K562 (cell line): ENCODE data around the gene HYAL3. TPM values are rescaled to one million over a fixed set of nuclear protein-coding genes. Genes with fewer than 3 reads are reported as not detected.

ENCODE experiments used
- ELF4 ChIP-seq: fragments of 450-650 bp; formaldehyde crosslinking; IDR thresholded peaks from 2 replicates; pipeline ENCODE4 v1.4.0; 2022; ENCODE audit warnings: missing genetic modification characterization
- MTA3 ChIP-seq: fragments of 450-650 bp; formaldehyde crosslinking; IDR thresholded peaks from 2 replicates; pipeline ENCODE4 v1.6.1; 2017; ENCODE audit warnings: mild to moderate bottlenecking, borderline replicate concordance
- NR2C1 ChIP-seq, 2 experiments: fragments of 450-650 bp; IDR thresholded peaks; 2 replicates each; pipeline ENCODE4 v1.6.1; 2017; ENCODE audit warnings: mild to moderate bottlenecking in 2 of 2, antibody characterized with exemption in 1 of 2, inconsistent platforms in 1 of 2, missing compliant biosample characterization in 1 of 2, missing genetic modification characterization in 1 of 2
- RNF219 ChIP-seq: fragments of 250-450 bp; sonication (Bioruptor Pico); IDR thresholded peaks from 2 replicates; pipeline ENCODE4 v1.5.0; 2022; ENCODE audit warnings: mild to moderate bottlenecking
- ZC3H11A ChIP-seq: IDR thresholded peaks from 2 replicates; pipeline ENCODE4 v1.6.1; 2012; ENCODE audit warnings: low read depth, low read length, improper control_type of control experiment
- ZMIZ1 ChIP-seq, 2 experiments: fragments of 150-350 bp in 1 of 2; IDR thresholded peaks; 2 replicates each; pipeline ENCODE4 v1.6.1; 2012 to 2016; ENCODE audit warnings: low read depth in 2 of 2, low read length in 2 of 2, mild to moderate bottlenecking in 1 of 2, moderate library complexity in 1 of 2
- ZNF444 ChIP-seq: fragments of 250-450 bp; sonication (Bioruptor Pico); IDR thresholded peaks from 2 replicates; pipeline ENCODE4 v1.4.0; 2020; ENCODE audit warnings: mild to moderate bottlenecking, moderate library complexity
- polyA plus RNA-seq, 8 experiments: library from polyadenylated mRNA; depleted of rRNA in 4 of 8; stranded (reverse) in 5 of 8; unstranded in 3 of 8; fragments of >200 nt; fragmentation: Nextera tagmentation in 2 of 8; fragmentation: Illumina TruSeq in 1 of 8; extraction: Ambion mirVana in 2 of 8; extraction: Trizol in 1 of 8; gene quantifications; 2 replicates each; pipeline versions ENCODE4 v1.2.1 to v1.2.3, GENCODE V29; 2011 to 2014; ENCODE audit warnings: inconsistent platforms in 1 of 8, missing spikeins in 1 of 8
- total RNA-seq, 7 experiments: library from RNA; depleted of rRNA in 6 of 7; stranded (reverse); fragments of >200 nt in 6 of 7; fragmentation: Illumina TruSeq in 2 of 7; extraction: Trizol in 2 of 7; gene quantifications; 2 replicates each; pipeline versions ENCODE4 v1.2.1 to v1.2.3, GENCODE V29; 2011 to 2021; ENCODE audit warnings: low replicate concordance in 1 of 7

HYAL3 gene
- total and polyA plus RNA-seq, 9 of the 15 experiments (the other 6 are each of a cell fraction or from before 2014, with no cell fraction given): 0.38 to 9.1 (median 6.8) TPM

- TF ChIP-seq ZMIZ1 (IDR thresholded peaks at IDR 0.05; ENCODE audit: low read depth in 2 of 2, low read length in 2 of 2) (no peak), MTA3 (no peak), ZNF444 (no peak), NR2C1 (IDR thresholded peaks at IDR 0.05) (no peak), NR2C1 (tag; IDR thresholded peaks at IDR 0.05) (no peak), ZC3H11A (no peak), ELF4 (no peak), RNF219 (CRISPR knock-in tag) (no peak)
- TF ChIP-seq, all 486 proteins: peak for 0
These were observed 37.7 kb downstream of the HYAL3 start (continued) for GRCh38 chr3:50261505-50261904.
